CD4-positive, alpha-beta T cell (primary cell): Measurements from ENCODE around the gene MCC. TPM values are rescaled to one million over a fixed set of nuclear protein-coding genes. Genes with fewer than 3 reads are reported as not detected.

Source experiments
- ATAC-seq: fragments of 200-7000 bp; cut with Tn5 transposase; one replicate; pipeline ENCODE4 v1.10.0; 2022; ENCODE audit warnings: mild to moderate bottlenecking; ENCODE audit not compliant: poor library complexity
- CTCF ChIA-PET: fragments of 350-600 bp; sonication (Branson Sonifier 250); formaldehyde crosslinking; loops from one replicate; lab custom pipeline; 2021; ENCODE audit warnings: antibody characterized with exemption, inconsistent platforms; lab: Charles Lee
- POLR2A ChIA-PET: fragments of 350-600 bp; sonication (Branson Sonifier 250); formaldehyde crosslinking; loops from one replicate; lab custom pipeline; 2021; ENCODE audit warnings: antibody characterized with exemption, inconsistent platforms; lab: Charles Lee
- DNase-seq, 14 experiments: peaks; one replicate each; pipeline ENCODE4 v3.0.0-alpha.2; 2013 to 2020; ENCODE audit warnings: mixed read lengths in 2 of 14
- H3K27ac ChIP-seq, 2 donors: one replicate each; pipeline versions ENCODE4 v1.5.1 to v1.7.0; 2013; ENCODE audit warnings: low read length in 2 of 2, low read depth in 1 of 2, mild to moderate bottlenecking in 1 of 2
- H3K27me3 ChIP-seq, 2 experiments: 1 replicate in 1 of 2; 2 replicates in 1 of 2; pipeline versions ENCODE4 v1.6.1 to v1.7.0; 2013; ENCODE audit warnings: low read length in 2 of 2, control low read depth in 1 of 2, mild to moderate bottlenecking in 1 of 2, moderate library complexity in 1 of 2; ENCODE audit not compliant: insufficient read depth in 2 of 2, control insufficient read depth in 1 of 2
- H3K36me3 ChIP-seq: one replicate; pipeline ENCODE4 v1.6.1; 2013; ENCODE audit warnings: low read length, control low read depth; ENCODE audit not compliant: insufficient read depth
- H3K4me1 ChIP-seq: one replicate; pipeline ENCODE4 v1.6.1; 2013; ENCODE audit warnings: low read length, control low read depth; ENCODE audit not compliant: insufficient read depth
- H3K4me3 ChIP-seq: one replicate; pipeline ENCODE4 v1.5.1; 2013; ENCODE audit warnings: mild to moderate bottlenecking, low read length, moderate library complexity
- H3K9me3 ChIP-seq, 2 experiments: 1 replicate in 1 of 2; 2 replicates in 1 of 2; pipeline versions ENCODE4 v1.6.1 to v1.7.0; 2013; ENCODE audit warnings: low read length in 2 of 2, mild to moderate bottlenecking in 2 of 2, control low read depth in 1 of 2, moderate library complexity in 1 of 2; ENCODE audit not compliant: control insufficient read depth in 1 of 2, insufficient read depth in 1 of 2
- H3K27ac Mint-ChIP-seq: one replicate; pipeline ENCODE4 v1.8.0; 2020; ENCODE audit warnings: mixed read lengths
- H3K27me3 Mint-ChIP-seq: one replicate; pipeline ENCODE4 v1.8.0; 2021; ENCODE audit warnings: mixed read lengths
- H3K36me3 Mint-ChIP-seq: one replicate; pipeline ENCODE4 v1.8.0; 2021; ENCODE audit warnings: low read depth, mixed read lengths
- H3K4me1 Mint-ChIP-seq: one replicate; pipeline ENCODE4 v1.8.0; 2021; ENCODE audit warnings: low read depth, mixed read lengths
- H3K4me3 Mint-ChIP-seq: one replicate; pipeline ENCODE4 v1.8.0; 2020; ENCODE audit warnings: mild to moderate bottlenecking, mixed read lengths
- H3K9me3 Mint-ChIP-seq: one replicate; pipeline ENCODE4 v1.8.0; 2020; ENCODE audit warnings: mixed read lengths
- intact Hi-C, 2 experiments: fragments of 100-400 bp; cut with DNase I in 1 of 2; cut with micrococcal nuclease in 1 of 2; formaldehyde crosslinking; loops; one replicate each; pipeline versions ENCODE4 v1.15.1 to v1.9.0; 2023 to 2025; cut with DNase I, micrococcal nuclease
- total RNA-seq, 174 experiments: library from RNA in 2 of 174; stranded (reverse) in 2 of 174; gene quantifications; one replicate each; pipeline ENCODE4 v1.2.3 and lab custom pipeline; 2021 to 2026
- TF ChIP-seq, protein P1 (sequence below): fragments of 200-600 bp; IDR thresholded peaks from one replicate; pipeline ENCODE4 v1.8.0; 2022; ENCODE audit warnings: antibody characterized with exemption, mild to moderate bottlenecking

Gene MCC
- total RNA-seq, 2 experiments from 2014 or later = 3.2 to 3.3 TPM

DNA sequence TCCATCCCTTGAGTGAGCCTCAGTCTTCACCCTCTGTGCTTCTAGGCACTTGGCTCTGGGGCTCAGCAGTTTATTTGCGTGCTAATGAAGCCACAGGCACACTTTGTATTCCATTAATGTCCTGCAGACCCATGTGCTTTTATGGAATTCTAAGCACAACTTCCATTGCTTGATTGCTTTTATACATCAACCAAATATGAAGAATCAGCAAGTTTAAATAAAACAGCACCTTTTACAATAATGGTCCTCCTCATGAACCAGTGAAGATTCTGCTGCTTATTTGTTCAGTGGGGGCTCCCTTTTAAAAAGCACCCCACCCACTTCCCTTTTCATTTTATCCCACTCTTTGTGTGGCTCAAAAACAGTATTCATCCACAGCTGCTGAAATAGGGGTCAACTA lies 451.4 kb downstream of the MCC start:
- DNase-seq (no peak), ATAC-seq (no peak)
- Mint-ChIP-seq H3K27ac (no peak overlapping the region), H3K27me3 (no peaks in the 10 kb centered on the region), H3K4me1 (peaks cover 7% of the 10 kb centered on the region), H3K36me3 (no peaks in the 10 kb centered on the region), H3K9me3 (no peaks in the 10 kb centered on the region), H3K4me3 (no peak overlapping the region)
- ChIA-PET POLR2A (no interaction called here), CTCF (no interaction called here)
- H3K27ac ChIP-seq = no peak overlapping the region
- intact Hi-C loops = no loop called here
- peaks cover 4% of the 10 kb centered on the region for H3K4me1 ChIP-seq
- H3K4me3 ChIP-seq = no peak overlapping the region
- no peaks in the 10 kb centered on the region for H3K36me3 ChIP-seq
- TF ChIP-seq, protein P1, sequence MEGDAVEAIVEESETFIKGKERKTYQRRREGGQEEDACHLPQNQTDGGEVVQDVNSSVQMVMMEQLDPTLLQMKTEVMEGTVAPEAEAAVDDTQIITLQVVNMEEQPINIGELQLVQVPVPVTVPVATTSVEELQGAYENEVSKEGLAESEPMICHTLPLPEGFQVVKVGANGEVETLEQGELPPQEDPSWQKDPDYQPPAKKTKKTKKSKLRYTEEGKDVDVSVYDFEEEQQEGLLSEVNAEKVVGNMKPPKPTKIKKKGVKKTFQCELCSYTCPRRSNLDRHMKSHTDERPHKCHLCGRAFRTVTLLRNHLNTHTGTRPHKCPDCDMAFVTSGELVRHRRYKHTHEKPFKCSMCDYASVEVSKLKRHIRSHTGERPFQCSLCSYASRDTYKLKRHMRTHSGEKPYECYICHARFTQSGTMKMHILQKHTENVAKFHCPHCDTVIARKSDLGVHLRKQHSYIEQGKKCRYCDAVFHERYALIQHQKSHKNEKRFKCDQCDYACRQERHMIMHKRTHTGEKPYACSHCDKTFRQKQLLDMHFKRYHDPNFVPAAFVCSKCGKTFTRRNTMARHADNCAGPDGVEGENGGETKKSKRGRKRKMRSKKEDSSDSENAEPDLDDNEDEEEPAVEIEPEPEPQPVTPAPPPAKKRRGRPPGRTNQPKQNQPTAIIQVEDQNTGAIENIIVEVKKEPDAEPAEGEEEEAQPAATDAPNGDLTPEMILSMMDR = no peak
- H3K27me3 ChIP-seq = no peaks in the 10 kb centered on the region
- H3K9me3 ChIP-seq = no peaks in the 10 kb centered on the region

GRCh38 chr5:113036321-113036720 lies 451.9 kb downstream of the MCC start:
- H3K9me3 Mint-ChIP-seq = no peaks in the 10 kb centered on the region
- Histone ChIP-seq H3K4me1 (peaks cover 3% of the 10 kb centered on the region), H3K9me3 (no peaks in the 10 kb centered on the region), H3K36me3 (no peaks in the 10 kb centered on the region), H3K27me3 (no peaks in the 10 kb centered on the region), H3K27ac (no peak overlapping the region), H3K4me3 (no peak overlapping the region)
- POLR2A ChIA-PET = no interaction called here
- TF ChIP-seq, protein P1 = no peak
- peaks cover 5% of the 10 kb centered on the region for H3K4me1 Mint-ChIP-seq
- H3K36me3 Mint-ChIP-seq = no peaks in the 10 kb centered on the region
- DNase-seq (no peak), ATAC-seq (no peak)
- no peak overlapping the region for H3K27ac Mint-ChIP-seq
- CTCF ChIA-PET = no interaction called here
- intact Hi-C loops = no loop called here
- H3K27me3 Mint-ChIP-seq = no peaks in the 10 kb centered on the region
- no peak overlapping the region for H3K4me3 Mint-ChIP-seq

DNA sequence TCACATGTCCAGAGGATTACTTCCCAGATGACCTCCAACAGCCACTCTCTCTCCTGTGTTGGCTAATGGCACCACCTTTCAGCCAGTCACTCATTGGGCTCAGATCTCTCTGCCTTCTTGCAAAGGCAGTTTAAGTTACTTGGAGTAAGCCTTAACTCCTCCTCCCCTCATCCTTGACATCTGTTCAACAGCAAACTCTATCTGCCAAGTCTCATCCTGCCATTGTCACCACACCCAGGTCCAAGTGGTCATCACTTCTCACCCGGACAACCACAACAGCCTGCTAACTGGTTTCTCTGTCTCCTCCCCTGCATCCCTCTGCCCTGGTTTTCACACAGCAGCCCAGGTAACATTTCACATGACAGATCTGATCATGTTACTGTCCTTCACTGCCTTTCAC lies 453.2 kb downstream of the MCC start:
- POLR2A ChIA-PET = no interaction called here
- ATAC-seq (no peak), DNase-seq (no peak)
- CTCF ChIA-PET = no interaction called here
- no peak overlapping the region for H3K4me3 Mint-ChIP-seq
- no peaks in the 10 kb centered on the region for H3K9me3 Mint-ChIP-seq
- TF ChIP-seq, protein P1 = no peak
- H3K9me3 ChIP-seq = no peaks in the 10 kb centered on the region
- H3K4me3 ChIP-seq = no peak overlapping the region
- no peak overlapping the region for H3K27ac Mint-ChIP-seq
- no peaks in the 10 kb centered on the region for H3K27me3 ChIP-seq
- H3K36me3 Mint-ChIP-seq = no peaks in the 10 kb centered on the region
- H3K4me1 Mint-ChIP-seq = no peaks in the 10 kb centered on the region
- no peaks in the 10 kb centered on the region for H3K4me1 ChIP-seq
- no peaks in the 10 kb centered on the region for H3K36me3 ChIP-seq
- no peaks in the 10 kb centered on the region for H3K27me3 Mint-ChIP-seq
- no peak overlapping the region for H3K27ac ChIP-seq
- intact Hi-C loops = no loop called here
